Measurements from ENCODE around the gene FLYWCH1.
A peak's percentile ranks its signal among the peaks of the same experiment; 100 is the strongest.
"Not testable (repeated sequence)": the region's sequence is repeated elsewhere in the genome, so short reads cannot be mapped to it uniquely, and the experiment has no call there.

Gene FLYWCH1

DNA sequence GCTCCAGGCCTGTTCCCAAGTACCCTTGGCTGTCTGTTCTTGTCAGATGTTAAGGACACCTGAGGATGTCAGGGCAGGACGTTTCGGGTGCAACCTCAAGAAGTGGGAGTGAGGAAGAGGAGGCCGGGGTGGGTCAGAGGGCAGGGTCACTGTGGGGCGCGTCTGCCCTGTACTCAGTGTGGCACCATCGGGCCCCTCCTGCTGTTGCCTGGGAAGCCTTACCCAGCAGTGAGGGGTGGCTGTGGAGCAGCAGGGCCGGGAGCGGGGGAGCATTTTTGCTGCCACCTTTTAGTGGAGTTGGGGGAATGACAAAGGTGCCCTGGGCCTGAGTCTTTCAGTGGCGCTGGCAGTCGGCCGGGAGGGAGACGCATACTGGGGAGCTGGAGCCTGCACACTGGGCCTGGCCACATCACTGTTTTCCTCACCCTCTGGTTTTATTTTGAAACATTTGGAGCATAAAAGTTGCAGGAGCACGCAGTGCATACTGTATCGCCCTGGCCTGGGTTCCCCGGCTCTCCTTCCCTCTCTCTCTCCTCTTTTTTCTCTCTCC, 11.1 kb upstream of the FLYWCH1 start:
- DNase-seq, result no peak

DNA sequence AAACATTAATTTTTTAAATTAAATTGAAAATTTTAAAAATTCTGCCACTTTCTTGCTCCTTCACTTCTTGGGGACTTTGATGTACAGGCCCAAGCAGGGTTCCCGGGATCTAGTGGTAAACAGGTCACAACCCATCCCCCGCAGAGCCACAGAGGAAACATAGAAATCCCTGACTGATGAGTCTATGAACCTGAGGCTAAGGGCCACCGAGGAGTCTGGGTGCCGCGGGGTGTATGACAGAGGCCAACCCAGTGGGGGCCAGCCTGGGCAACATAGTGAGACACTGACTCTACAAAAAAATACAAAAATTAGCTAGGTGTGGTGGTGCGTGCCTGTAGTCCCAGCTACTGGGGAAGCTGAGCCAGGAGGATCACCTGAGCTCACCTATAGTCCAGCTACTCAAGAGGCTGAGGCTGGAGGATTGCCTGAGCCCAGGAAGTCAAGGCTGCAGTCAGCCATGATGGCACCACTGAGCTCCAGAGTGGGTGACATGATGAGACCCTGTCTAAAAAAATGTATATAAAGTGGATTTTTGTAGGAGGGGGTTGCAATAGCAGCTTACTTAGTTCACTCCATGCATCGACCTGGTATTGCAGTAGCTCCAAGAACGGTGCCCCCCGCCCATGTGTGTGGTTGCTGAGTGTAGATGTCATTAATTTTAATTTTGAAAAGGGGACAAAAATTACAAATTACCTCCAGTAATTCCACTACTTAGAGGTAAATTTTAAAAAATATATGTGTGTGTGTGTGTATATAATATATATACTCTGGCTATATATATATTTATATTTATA, 9.2 kb upstream of the FLYWCH1 start:
- DNase-seq, result no peak

DNA sequence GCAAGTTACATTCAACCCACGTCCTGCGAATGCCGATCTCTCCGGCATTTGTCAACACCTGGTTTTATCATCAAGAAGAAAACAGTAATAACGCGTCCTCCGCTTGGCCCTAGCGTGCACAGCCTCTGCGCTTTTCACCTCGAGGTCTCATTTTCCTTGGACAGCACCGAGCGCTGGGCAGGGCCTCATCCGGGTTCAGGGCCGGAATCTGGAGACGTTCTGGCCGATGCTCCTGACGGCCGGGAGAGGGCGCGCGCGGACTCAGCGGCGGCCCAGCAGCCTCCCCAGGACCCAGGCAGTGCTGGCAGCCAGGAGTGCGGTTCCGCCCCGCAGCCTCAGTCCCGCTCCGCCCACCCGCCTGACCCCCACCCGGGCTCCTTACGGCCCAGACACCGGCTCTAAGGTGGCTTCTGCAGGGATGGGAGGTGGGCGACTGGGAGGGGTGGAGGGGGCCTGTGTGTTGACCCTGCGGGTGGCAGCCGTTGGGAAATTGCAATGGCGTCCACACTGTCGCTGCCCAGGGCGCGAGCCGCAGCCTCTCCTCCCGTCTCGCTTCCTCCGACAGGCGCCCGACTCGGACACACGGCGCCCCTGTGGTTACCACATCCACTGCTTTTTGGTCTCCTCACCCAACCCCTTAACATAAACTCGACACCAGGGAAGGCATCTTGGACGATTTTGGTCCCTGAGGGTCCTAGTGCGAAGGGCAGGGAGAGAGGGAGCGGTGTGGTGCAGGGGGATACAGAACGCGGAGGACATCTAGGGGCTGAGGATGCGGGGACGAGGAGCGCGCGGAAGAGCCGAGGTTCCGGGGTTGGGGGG, 7.4 kb upstream of the FLYWCH1 start:
- peak; percentile 20 for DNase-seq

DNA sequence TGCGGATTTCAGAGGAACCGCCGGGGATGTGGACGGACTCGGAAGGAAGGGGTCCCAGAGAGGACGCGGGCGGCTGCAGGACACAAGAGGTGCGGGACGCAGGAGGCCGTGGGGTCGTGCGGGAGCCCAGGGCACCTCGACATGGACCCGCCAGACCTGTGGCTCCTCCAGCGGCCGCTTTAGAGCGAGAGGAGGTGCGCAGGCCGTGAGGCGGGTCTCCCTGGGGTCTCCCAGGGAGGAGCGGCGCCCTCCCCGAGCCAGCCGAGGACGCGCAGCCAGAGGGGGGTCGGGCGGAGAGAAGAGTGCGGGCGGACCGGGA, 6.8 kb upstream of the FLYWCH1 start:
- DNase-seq, result no peak

DNA sequence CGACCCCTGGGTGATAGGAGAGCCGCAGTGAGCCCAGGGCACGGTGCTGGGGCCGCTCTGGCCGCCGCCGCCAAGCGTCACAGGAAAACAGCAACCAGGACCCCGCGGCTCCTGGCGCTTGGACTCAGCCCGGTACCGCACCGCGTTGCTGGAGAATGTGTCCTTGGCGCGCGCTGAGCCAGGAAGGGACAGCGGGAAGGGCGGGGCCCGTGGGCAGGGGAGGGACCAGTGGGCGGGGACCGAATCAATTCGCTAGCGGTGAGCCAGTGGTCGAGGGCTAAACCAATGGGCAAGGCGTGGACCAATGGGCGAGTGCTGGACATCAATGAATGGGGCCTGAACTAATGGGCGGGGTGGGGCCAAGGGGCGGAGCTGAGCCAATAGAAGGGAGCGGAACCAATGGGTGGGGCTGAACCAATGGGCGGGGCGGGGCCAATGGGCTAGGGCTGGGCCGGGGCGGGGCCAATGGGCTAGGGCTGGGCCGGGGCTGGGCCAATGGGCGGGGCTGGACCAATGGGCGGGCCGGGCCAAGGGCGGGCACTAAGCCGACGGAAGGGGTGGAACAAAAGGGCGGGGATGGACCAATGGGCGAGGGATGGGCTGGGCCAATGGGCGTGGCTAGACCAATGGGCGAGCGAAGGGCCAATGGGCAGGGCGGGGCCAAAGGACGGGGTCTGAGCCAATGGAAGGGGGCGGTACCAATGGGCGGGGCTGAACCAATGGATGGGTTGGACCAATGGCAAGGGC, 6.3 kb upstream of the FLYWCH1 start:
- DNase-seq, result peak; percentile 94

DNA sequence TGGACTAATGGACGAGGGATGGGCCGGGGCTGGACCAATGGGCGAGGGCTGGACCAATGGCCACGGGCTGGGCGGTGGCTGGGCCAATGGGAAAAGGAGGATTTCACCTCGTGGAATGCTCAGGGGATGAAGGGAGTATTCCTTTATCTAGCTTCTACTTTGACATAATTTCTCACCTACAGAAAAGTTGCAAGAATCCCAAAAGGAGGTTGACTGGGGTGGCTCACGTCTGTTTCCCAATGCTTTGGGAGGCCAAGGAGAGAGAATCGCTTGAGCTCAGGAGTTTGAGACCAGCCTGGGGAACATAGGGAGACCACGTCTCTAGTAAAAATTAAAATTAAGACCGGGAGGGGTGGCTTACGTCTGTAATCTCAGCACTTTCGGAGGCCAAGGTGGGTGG, 5.7 kb upstream of the FLYWCH1 start:
- DNase-seq, result no peak

DNA sequence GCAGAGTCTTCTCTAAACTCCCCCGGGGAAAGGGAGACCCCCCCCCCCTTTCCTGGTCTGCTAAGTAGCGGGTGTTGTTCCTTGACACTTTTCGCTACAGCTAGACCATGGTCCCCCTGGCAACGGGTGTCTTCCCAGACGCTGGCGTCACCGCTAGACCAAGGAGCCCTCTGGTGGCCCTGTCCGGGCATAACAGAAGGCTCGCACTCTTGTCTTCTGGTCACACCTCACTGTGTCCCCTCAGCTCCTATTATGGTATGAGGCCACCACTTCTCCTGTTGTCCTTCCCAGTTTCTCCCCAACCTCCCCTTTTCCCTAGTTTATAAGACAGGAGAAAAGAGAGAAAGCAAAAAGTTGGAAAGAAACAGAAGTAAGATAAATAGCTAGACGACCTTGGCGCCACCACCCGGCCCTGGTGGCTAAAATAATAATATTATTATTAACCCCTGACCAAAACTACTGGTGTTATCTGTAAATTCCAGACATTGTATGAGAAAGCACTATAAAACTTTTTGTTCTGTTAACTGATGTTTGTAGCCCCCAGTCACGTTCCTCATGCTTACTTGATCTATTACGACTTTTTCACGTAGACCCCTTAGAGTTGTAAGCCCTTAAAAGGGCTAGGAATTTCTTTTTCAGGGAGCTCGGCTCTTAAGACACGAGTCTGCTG, 4.5 kb upstream of the FLYWCH1 start:
- not testable (repeated sequence) for DNase-seq

DNA sequence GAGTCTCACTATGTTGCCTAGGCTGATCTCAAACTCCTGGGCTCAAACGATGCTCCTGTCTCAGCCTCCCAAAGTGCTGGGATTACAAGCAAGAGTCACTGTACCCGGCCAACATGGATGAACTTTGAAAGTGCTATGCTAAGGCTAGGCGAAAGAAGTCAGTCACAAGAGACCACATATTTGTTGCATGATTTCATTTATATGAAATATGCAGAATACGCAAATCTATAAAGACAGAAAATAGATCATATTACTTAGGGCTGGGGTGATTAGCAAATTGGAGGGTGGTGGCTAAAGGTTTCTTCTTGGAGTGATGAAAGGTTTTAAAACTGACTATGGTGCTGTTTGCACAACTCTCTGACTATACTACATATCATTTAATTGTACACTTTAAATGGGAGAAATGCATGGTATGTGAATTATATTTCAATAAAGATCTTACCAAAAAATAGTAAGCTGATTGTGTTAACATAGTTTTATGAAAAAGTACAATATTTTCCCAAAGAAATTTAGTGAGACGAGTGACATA, 1.2 kb upstream of the FLYWCH1 start:
- DNase-seq, result no peak

DNA sequence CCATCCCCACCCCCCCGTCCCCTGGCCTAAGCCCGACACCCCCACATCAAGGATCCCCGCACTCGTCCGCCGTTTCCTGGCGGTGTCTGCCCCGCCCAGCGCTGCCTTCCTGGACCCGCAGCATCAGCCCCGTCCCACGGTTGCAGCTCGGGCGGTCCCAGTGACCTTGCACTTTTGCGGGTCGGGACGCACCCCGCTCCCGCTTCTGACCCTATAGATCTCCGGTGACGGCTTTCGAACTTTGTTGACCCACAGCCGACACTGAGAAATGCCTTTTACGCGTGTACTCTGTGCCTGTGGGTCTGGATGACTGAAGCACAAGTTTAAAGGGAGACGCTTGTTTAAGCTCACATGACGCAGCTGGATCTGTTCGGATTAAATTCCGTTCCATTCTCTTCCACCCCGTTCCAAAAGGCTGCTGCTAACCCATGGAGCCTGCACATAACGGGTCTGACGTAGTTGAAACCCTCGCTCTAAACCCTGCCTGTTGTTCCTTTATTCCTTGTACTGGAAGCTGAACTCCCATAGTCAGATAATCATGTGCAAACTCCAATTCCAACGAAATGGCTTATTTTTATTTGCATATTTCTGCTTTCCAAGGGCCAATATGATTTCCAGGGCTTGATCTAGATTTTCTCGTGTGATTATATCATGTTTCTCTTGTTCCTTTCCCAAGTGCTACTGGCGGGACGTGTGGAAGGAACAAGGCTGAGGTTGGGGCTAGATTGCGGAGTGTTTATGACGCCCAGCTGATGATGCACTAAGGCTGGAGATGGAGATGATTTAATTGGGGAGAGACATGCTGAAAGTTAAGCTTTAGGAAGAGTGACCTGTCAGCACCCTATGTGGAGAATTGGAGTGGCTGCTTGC, 834 bp downstream of the FLYWCH1 start:
- DNase-seq, result no peak

DNA sequence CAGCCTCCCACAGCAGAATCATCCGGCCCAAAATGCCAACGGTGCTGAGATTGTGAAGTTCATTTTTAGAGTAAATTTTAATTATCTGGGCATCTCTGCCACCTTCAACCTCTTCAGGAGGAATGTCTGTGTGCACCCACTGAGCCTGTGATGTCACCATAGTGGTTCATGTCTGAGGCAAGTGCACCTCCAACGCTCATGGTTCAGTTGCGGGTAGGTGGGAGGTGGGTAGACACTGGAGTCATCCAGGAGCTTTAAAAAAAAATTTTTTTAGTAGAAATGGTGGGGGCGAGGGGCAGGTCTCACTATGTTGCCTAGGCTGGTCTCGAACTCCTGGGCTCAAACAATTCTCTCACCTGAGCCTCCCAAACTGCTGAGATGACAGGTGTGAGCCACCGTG, 1.9 kb downstream of the FLYWCH1 start:
- no peak for DNase-seq

DNA sequence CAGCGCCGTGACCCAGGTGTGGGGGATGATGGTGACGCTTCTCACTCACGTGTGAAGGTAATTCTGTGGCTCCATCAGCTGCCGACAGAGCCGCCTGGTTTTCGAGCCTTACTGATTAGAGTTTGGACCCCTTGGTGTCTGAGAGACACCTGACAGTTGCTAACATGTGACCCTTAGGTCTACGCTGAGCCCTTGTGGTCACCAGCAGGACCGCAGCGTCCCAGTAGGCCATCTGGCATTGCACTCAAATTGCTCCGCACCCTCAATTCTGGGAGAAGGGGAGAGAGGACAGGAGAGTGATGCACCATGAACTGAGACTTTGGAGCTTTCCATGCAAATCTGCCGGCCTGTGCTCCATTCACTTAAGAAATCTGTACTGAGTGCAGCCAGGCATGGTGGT, 2.5 kb downstream of the FLYWCH1 start:
- no peak for DNase-seq

DNA sequence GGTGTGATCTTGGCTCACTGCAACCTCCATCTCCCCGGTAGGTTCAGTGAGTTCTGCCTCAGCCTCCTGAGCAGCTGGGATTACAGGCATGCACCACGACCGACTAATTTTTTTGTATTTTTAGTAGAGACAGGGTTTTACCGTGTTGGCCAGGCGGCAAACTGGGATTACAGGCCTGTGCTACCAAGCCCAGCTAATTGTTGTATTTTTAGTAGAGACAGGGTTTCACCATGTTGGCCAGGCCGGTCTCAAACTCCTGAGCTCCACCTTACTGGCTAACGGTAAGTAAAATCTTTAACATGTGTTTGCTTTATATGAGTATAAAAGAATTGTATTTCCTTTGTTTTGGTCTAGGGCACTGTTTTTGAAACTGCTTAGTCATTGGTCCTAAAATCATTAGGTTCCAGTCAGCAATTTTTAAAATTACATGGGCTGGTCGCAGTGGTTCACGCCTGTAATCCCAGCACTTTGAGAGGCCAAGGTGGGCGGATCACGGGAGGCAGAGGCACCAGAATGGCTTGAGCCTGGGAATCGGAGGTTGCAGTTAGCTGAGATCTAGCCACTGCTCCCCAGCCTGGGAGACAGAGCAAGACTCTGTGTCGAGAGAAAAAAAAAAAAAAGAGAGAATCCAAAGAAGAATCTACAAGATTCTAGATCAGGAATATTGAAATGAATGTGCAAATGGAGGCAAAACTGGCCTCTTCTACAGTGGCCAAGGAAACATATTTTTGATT, 3.6 kb downstream of the FLYWCH1 start:
- no peak for DNase-seq

DNA sequence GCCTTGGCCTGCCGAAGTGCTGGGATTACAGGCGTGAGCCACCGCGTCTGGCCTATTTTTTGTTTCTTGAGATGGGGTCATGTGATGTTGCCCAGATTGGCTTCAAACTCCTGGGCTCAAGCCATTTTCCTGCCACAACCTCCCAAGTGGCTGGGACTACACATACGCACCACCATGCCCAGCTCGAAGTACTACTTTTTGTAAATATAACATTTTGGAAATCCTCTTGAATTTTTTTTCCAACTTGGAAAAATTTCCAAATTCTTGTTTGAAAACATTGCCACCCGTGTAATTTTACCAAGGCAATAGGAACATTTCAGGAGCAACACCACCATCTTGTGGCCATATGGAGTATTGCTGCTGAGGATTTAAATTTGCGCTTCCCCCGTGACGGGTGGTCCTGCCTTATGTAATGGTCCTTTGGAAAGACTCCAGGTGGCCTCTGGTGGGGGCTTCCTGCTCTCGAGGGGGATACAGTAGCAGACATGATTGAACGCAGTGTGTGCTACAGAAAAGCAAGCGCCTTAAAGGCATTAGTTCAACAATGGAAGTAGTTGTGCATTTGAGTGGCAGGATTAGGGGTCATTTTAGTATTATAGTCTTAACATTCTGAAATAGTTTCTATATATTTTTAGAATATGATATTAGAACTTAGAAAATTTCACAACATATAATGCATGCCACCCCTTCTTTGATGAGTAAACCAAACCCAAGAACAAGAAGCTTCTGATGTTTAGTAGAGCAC, 8.0 kb downstream of the FLYWCH1 start:
- DNase-seq, result no peak

DNA sequence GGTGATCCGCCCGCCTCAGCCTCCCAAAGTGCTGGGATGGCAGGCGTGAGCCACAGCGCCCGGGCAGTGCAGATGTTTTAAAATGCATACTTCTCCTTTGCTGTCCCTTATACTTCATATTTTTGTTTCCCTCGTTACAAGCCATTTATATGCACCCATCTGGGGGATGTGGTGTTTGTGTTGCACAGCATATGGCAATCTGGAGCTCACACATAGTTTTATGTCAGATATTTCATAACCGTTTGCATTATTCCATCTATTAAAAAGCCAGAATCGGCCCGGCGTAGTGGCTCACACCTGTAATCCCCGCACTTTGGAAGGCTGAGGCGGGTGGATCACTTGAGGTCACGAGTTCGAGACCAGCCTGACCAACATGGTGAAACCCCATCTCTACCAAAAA, 11.8 kb downstream of the FLYWCH1 start:
- DNase-seq, result no peak

DNA sequence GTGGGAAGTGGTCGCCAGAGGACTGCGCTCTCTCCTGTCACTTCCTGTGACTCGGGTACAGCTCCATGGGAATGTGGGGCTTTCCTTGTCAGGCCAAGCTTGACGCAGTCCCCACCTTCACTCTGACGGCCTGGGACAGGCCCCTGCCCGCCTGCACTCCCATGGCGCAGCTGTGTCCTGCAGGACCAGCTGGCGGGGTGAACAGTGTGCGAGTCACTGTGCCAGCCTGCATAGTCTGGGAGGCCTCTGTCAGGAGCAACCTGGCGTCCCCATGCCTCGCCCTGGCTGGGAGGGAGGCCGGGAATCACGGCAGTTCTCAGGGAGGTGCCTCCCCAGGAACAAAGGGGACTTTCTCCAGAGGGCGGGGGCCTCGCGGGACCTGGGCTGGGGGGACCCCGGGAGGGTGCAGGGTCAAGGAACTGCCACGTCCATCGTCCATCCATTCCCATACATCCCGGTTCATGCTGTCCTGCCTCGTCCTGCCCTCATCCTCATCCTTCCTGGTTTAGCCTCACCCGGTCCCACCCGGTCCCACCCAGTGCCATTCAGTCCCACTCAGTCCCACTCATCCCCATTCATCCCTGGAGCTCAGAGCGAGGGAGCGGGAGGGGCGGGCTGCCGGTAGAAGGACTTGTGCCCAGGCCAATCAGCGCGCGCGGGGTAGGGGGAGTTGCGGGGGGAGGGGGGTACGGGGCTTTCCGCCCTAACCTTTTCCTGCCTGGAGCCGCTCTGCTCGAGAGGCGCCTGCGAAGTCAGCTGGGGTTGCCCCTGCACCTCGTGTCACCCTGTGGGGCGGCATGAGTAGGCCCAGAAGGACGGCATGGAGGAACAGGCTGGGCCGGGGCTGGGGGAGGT, 13.4 kb downstream of the FLYWCH1 start:
- DNase-seq, result no peak

DNA sequence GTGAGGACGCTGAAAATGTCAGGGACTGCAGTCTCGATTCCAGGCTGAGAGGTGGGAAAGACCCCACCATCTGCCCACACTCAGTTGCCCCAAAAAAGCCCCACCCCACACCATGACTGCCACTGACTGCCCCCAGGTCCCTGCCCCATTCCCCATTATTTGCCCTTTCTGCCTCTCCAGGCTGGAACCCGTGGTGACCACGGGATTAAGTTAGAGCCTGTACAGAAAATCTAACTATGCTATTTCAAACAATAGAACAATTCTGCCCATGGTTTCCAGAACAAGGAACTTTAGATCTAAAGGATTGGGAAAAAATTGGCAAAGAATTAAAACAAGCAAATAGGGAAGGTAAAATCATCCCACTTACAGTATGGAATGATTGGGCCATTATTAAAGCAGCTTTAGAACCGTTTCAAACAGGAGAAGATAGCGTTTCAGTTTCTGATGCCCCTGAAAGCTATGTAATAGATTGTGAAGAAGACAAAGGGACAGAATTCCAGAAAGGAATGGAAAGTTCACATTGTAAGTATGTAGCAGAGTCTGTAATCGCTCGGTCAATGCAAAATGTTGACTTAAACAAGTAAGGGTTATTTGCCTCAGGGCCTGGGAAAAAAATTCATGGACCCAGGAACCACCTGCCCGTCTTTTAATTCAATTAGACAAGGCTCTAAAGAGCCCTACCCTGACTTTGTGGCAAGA, 14.4 kb downstream of the FLYWCH1 start:
- DNase-seq, result no peak

DNA sequence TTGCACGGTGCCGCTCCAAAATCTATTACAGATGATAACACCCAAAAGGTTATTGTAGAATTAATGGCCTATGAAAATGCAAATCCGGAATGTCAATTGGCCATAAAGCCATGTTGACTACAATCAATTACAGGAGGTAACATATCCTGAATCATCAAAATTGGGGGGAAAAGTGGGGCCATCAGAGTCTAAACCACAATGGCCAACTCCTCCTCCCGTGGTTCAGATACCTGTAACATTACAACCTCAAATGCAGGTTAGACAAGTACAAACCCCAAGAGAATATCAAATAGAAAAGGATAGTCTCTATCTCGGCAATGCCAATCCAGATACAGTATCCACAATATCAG, 14.9 kb downstream of the FLYWCH1 start:
- DNase-seq, result no peak

DNA sequence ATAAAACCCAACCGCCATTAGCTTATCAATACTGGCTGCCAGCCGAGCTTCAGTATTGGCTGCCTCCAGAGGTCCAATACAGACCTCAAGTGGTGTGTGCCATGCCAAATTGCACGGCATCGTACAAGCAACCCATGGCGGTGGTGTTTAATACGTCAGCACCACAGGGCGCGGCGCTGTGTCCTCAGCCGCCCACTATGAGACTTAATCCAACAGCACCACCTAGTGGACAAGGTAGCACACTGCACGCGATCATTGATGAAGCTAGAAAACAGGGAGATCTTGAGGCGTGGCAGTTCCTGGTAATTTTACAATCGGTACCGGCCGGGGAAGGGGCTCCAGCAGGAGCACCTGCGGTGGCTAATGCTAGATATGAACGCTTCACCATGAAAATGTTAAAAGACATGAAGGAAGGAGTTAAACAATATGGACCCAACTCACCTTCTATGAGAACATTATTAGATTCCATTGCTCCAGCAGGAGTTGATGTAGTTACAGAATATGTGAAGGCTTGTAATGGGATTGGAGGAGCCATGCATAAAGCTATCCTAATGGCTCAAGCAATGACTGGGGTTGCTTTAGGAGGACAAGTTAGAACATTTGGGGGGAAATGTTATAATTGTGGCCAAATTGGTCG, 15.4 kb downstream of the FLYWCH1 start:
- peak; percentile 37 for DNase-seq
